H1 (cell line): ENCODE data around the gene TFDP1. TPM values are rescaled to one million over a fixed set of nuclear protein-coding genes. Genes with fewer than 3 reads are reported as not detected.

Experiments
- CTCF ChIA-PET: fragments of 300-600 bp; sonication (Branson Sonifier 250); formaldehyde crosslinking; loops from one replicate; lab custom pipeline; 2021; ENCODE audit not compliant: partially characterized antibody; lab: Charles Lee
- POLR2A ChIA-PET: fragments of 300-600 bp; sonication (Branson Sonifier 250); formaldehyde crosslinking; loops from one replicate; lab custom pipeline; 2021; ENCODE audit warnings: inconsistent platforms; ENCODE audit not compliant: partially characterized antibody; lab: Charles Lee
- DNase-seq, 2 experiments: peaks; one replicate each; pipeline versions ENCODE4 v3.0.0 to v3.0.0-alpha.2; 2010 to 2022; ENCODE audit warnings: low spot score in 2 of 2, low read depth in 1 of 2, mixed read lengths in 1 of 2
- FAIRE-seq: peaks from 2 replicates; lab custom pipeline; 2011; peaks lifted over from hg19 to GRCh38; lab: Jason Lieb, UNC
- H2AFZ ChIP-seq: 2 replicates; pipeline ENCODE4 v1.8.1; 2012; ENCODE audit warnings: low read length, inconsistent platforms
- H2AK5ac ChIP-seq: 2 replicates; pipeline ENCODE4 v1.6.1; 2013; ENCODE audit warnings: low read depth, low read length
- H2BK120ac ChIP-seq: replicated peaks from 2 replicates; pipeline ENCODE3; 2013; ENCODE audit warnings: low read depth, low read length, inconsistent platforms
- H2BK12ac ChIP-seq: 2 replicates; pipeline ENCODE4 v1.6.1; 2013; ENCODE audit warnings: low read depth, low read length
- H2BK15ac ChIP-seq: 2 replicates; pipeline ENCODE4 v1.6.1; 2013; ENCODE audit warnings: low read length
- H2BK20ac ChIP-seq: 2 replicates; pipeline ENCODE4 v1.6.1; 2013; ENCODE audit warnings: low read length
- H2BK5ac ChIP-seq: 2 replicates; pipeline ENCODE4 v1.6.1; 2013; ENCODE audit warnings: low read depth, low read length
- H3K14ac ChIP-seq: 2 replicates; pipeline ENCODE4 v1.6.1; 2013; ENCODE audit warnings: inconsistent platforms; ENCODE audit not compliant: insufficient read length
- H3K18ac ChIP-seq: 2 replicates; pipeline ENCODE4 v1.6.1; 2013; ENCODE audit warnings: low read length; ENCODE audit errors: extremely low read depth
- H3K23ac ChIP-seq: 2 replicates; pipeline ENCODE4 v1.6.1; 2013; ENCODE audit warnings: inconsistent platforms; ENCODE audit not compliant: insufficient read length
- H3K23me2 ChIP-seq: 2 replicates; pipeline ENCODE4 v1.6.1; 2013; ENCODE audit warnings: low read depth, low read length
- H3K27ac ChIP-seq: 2 replicates; pipeline ENCODE4 v1.6.1; 2011; ENCODE audit warnings: low read depth, low read length, inconsistent platforms
- H3K27me3 ChIP-seq, 4 experiments: replicated peaks in 1 of 4; 1 replicate in 1 of 4; 2 replicates in 3 of 4; pipeline versions ENCODE4 v1.6.1 to v1.8.1; 2011 to 2013; ENCODE audit warnings: low read length in 3 of 4, mild to moderate bottlenecking in 3 of 4, inconsistent platforms in 2 of 4, mixed read lengths in 2 of 4, moderate library complexity in 1 of 4; ENCODE audit not compliant: control insufficient read depth in 3 of 4, insufficient read depth in 3 of 4; ENCODE audit errors: extremely low read depth in 1 of 4
- H3K36me3 ChIP-seq, 4 experiments: 2 replicates each; pipeline versions ENCODE4 v1.6.1 to v1.8.1; 2011 to 2013; ENCODE audit warnings: mild to moderate bottlenecking in 4 of 4, low read length in 3 of 4, moderate library complexity in 2 of 4, control low read depth in 1 of 4, inconsistent platforms in 1 of 4; ENCODE audit not compliant: insufficient read depth in 4 of 4, control insufficient read depth in 2 of 4
- H3K4ac ChIP-seq: replicated peaks from 2 replicates; pipeline ENCODE3; 2013; ENCODE audit warnings: low read length, low read depth, mixed read lengths, inconsistent platforms; ENCODE audit not compliant: insufficient read length
- H3K4me1 ChIP-seq, 4 experiments: replicated peaks in 1 of 4; 1 replicate in 1 of 4; 2 replicates in 3 of 4; pipeline versions ENCODE4 v1.6.1 to v1.8.1; 2011 to 2013; ENCODE audit warnings: low read length in 3 of 4, inconsistent platforms in 2 of 4, mixed read lengths in 1 of 4; ENCODE audit not compliant: insufficient read depth in 4 of 4, control insufficient read depth in 3 of 4
- H3K4me2 ChIP-seq, 2 experiments: 2 replicates each; pipeline versions ENCODE4 v1.6.1 to v1.8.1; 2011 to 2013; ENCODE audit warnings: low read depth in 2 of 2, low read length in 2 of 2, control low read depth in 1 of 2, inconsistent platforms in 1 of 2, mild to moderate bottlenecking in 1 of 2; ENCODE audit not compliant: insufficient read depth in 1 of 2
- H3K4me3 ChIP-seq, 4 experiments: fragments of 200-600, 300-600 bp in 1 of 4; sonication (generic), shearing (Covaris generic), sonication (Bioruptor Twin) in 1 of 4; 2 replicates each; pipeline versions ENCODE4 v1.5.1 to v1.8.1; 2011 to 2016; ENCODE audit warnings: low read length in 4 of 4, low read depth in 3 of 4, control low read depth in 2 of 4, inconsistent platforms in 2 of 4, mild to moderate bottlenecking in 2 of 4, mixed read lengths in 1 of 4, moderate library complexity in 1 of 4; ENCODE audit not compliant: insufficient read depth in 2 of 4; ENCODE audit errors: extremely low read depth in 1 of 4
- H3K56ac ChIP-seq: replicated peaks from 2 replicates; pipeline ENCODE3; 2013; ENCODE audit warnings: low read depth, mild to moderate bottlenecking, mixed read lengths, low read length, inconsistent platforms; ENCODE audit not compliant: insufficient read length
- H3K79me1 ChIP-seq: 2 replicates; pipeline ENCODE4 v1.6.1; 2013; ENCODE audit warnings: low read depth, low read length, control low read depth
- H3K79me2 ChIP-seq, 2 experiments: 2 replicates each; pipeline versions ENCODE4 v1.6.1 to v1.8.1; 2012 to 2013; ENCODE audit warnings: low read length in 2 of 2, mild to moderate bottlenecking in 2 of 2, inconsistent platforms in 1 of 2; ENCODE audit not compliant: insufficient read depth in 2 of 2, control insufficient read depth in 1 of 2
- H3K9ac ChIP-seq, 4 experiments: replicated peaks in 1 of 4; 1 replicate in 1 of 4; 2 replicates in 3 of 4; pipeline versions ENCODE4 v1.6.1 to v1.8.1; 2011 to 2013; ENCODE audit warnings: low read depth in 3 of 4, low read length in 3 of 4, control low read depth in 2 of 4, mild to moderate bottlenecking in 2 of 4, moderate library complexity in 2 of 4, inconsistent platforms in 1 of 4; ENCODE audit errors: extremely low read depth in 1 of 4
- H3K9me3 ChIP-seq, 2 experiments: 2 replicates each; pipeline versions ENCODE4 v1.6.1 to v1.8.1; 2012 to 2013; ENCODE audit warnings: mild to moderate bottlenecking in 2 of 2, moderate library complexity in 2 of 2, control low read depth in 1 of 2, inconsistent platforms in 1 of 2, low read depth in 1 of 2, low read length in 1 of 2, mixed read lengths in 1 of 2; ENCODE audit not compliant: insufficient read depth in 2 of 2
- H4K20me1 ChIP-seq, 2 experiments: replicated peaks in 1 of 2; 2 replicates each; pipeline versions ENCODE3 to v1.8.1; 2011 to 2013; ENCODE audit warnings: inconsistent platforms in 2 of 2, low read length in 2 of 2, mild to moderate bottlenecking in 1 of 2; ENCODE audit not compliant: insufficient read depth in 2 of 2, control insufficient read depth in 1 of 2
- H4K5ac ChIP-seq: 2 replicates; pipeline ENCODE4 v1.6.1; 2013; ENCODE audit warnings: low read length, low read depth, mixed read lengths, inconsistent platforms; ENCODE audit not compliant: insufficient read length
- H4K8ac ChIP-seq: 2 replicates; pipeline ENCODE4 v1.8.0; 2013; ENCODE audit warnings: mild to moderate bottlenecking, moderate library complexity, low read length, inconsistent platforms; ENCODE audit not compliant: insufficient read depth; ENCODE audit errors: extremely low read depth
- H4K91ac ChIP-seq: replicated peaks from 2 replicates; pipeline ENCODE3; 2013; ENCODE audit warnings: low read length, mixed read lengths, inconsistent platforms; ENCODE audit not compliant: insufficient read length
- CBX5 ChIP-seq: fragments of 300-800, 300-1000 bp; sonication (generic); IDR thresholded peaks from 2 replicates; pipeline ENCODE4 v1.7.1; 2016; ENCODE audit warnings: antibody characterized with exemption, low read length, low read depth
- GABPA ChIP-seq: IDR thresholded peaks from 2 replicates; pipeline ENCODE4 v1.6.1; 2011; ENCODE audit warnings: mild to moderate bottlenecking, low read length, moderate library complexity, borderline replicate concordance; ENCODE audit not compliant: insufficient read depth
- KDM1A ChIP-seq: fragments of 200-600, 300-600 bp; sonication (generic); IDR thresholded peaks from 2 replicates; pipeline ENCODE4 v1.7.1; 2016; ENCODE audit warnings: mild to moderate bottlenecking, low read length, borderline replicate concordance
- KDM5A ChIP-seq: fragments of 200-600 bp; IDR thresholded peaks from 2 replicates; pipeline ENCODE4 v1.7.1; 2012; ENCODE audit warnings: mild to moderate bottlenecking, low read length, inconsistent platforms, mixed read lengths
- PHF8 ChIP-seq: fragments of 200-600 bp; sonication (generic); conservative IDR thresholded peaks from 2 replicates; pipeline ENCODE4 v1.7.1; 2012; ENCODE audit warnings: low read depth, mild to moderate bottlenecking, inconsistent platforms, low read length, moderate library complexity
- RNF2 ChIP-seq: fragments of 200-900, 300-1000 bp; sonication (generic); IDR thresholded peaks from 2 replicates; pipeline ENCODE4 v1.7.1; 2016; ENCODE audit warnings: borderline replicate concordance, low read depth, mild to moderate bottlenecking, antibody characterized with exemption, low read length; ENCODE audit not compliant: poor library complexity, severe bottlenecking; ENCODE audit errors: missing control alignments
- RXRA ChIP-seq: IDR thresholded peaks from 2 replicates; pipeline ENCODE4 v1.6.1; 2011; ENCODE audit warnings: low read depth, mild to moderate bottlenecking, low read length, moderate library complexity; ENCODE audit not compliant: insufficient read depth
- SP4 ChIP-seq: IDR thresholded peaks from 2 replicates; pipeline ENCODE4 v1.6.1; 2012; ENCODE audit warnings: low read length, inconsistent platforms
- TAF7 ChIP-seq: optimal IDR thresholded peaks from 2 replicates; pipeline ENCODE3; 2011; ENCODE audit warnings: low read depth, mild to moderate bottlenecking, inconsistent platforms, low read length, moderate library complexity, borderline replicate concordance
- WGBS, 2 experiments: shearing (Covaris generic) in 1 of 2; methylation state at CpG; one replicate each; pipeline versions ENCODE4 v1.1.6 to v1.1.7; 2013 to 2015; ENCODE audit warnings: low lambda C conversion rate in 2 of 2, mixed read lengths in 2 of 2, inconsistent platforms in 1 of 2, low coverage in 1 of 2, missing lambda C conversion rate in 1 of 2; ENCODE audit not compliant: insufficient replicate concordance in 2 of 2, insufficient coverage in 1 of 2, insufficient read length in 1 of 2; ENCODE audit errors: extremely low coverage in 1 of 2, missing lambda C conversion rate in 1 of 2; 5-methylcytosine and 5-hydroxymethylcytosine counted together
- polyA plus RNA-seq, 7 experiments: library from polyadenylated mRNA; depleted of rRNA in 3 of 7; stranded (reverse) in 5 of 7; unstranded in 2 of 7; fragments of >200 nt in 5 of 7; fragments of 200-250 nt in 2 of 7; gene quantifications; 1 replicate in 5 of 7; 2 replicates in 1 of 7; 4 replicates in 1 of 7; pipeline versions ENCODE4 v1.2.1 to v1.2.3, GENCODE V29; 2011 to 2013; ENCODE audit warnings: missing spikeins in 2 of 7, mixed read lengths in 2 of 7
- total RNA-seq: library from RNA; stranded (reverse); fragmentation: NEBNext Ultra II Directional; extraction: Animal tissue kit (Norgen Biotek cat#: 25700); gene quantifications from 2 replicates; pipeline ENCODE4 v1.2.1, GENCODE V29; 2021
- TF ChIP-seq, protein P1 (sequence below): IDR thresholded peaks from 2 replicates; pipeline ENCODE4 v1.6.1; 2012; ENCODE audit warnings: inconsistent platforms
- TF ChIP-seq, protein P2 (sequence below): IDR thresholded peaks from 2 replicates; pipeline ENCODE4 v1.6.1; 2012; ENCODE audit warnings: low read length, inconsistent platforms

The TFDP1 gene
- total and polyA plus RNA-seq, 2 of the 8 experiments (the other 6 are each of a cell fraction or from before 2014, with no cell fraction given) = 43.6 to 81.9 TPM

DNA sequence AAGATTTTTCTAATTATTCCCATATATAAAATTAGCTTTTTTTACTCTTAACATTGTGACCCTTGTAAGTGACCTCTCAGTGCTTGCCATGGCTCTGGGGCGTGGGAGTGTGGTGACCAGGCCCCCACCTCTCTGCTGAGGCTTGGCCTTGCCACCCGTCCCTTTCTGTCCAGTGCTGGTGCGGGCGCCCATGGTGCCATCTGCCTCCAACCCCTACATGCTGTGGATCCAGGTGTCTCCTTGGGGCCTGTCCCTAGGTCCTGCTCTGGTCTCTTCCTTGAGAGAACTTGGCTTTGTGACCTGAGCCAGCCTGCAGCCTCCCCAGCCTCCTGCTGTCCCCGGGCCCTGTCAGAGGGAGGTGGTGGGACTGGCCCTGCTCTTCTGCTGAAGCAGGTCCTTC is 27.4 kb downstream of the TFDP1 start:
- Histone ChIP-seq H2AK5ac (no peak overlapping the region), H3K56ac (no peak overlapping the region), H2BK15ac (no peak overlapping the region), H3K4me2 (no peak overlapping the region), H3K9ac (no peak overlapping the region), H3K27me3 (no peaks in the 10 kb centered on the region; a peak in 1 of 7 replicates), H3K36me3 (peaks cover 2 to 13% (median 4%) of the 10 kb centered on the region in 4 experiments; a peak in 4 of 8 replicates), H3K4me3 (no peak overlapping the region), H2BK12ac (no peak overlapping the region), H3K23ac (no peak overlapping the region), H4K20me1 (peaks cover 2 to 29% of the 10 kb centered on the region in 2 experiments), H2AFZ (no peak overlapping the region), H3K4me1 (peaks cover 2 to 9% (median 8%) of the 10 kb centered on the region in 4 experiments), H4K8ac (no peak overlapping the region), H3K9me3 (no peaks in the 10 kb centered on the region), H3K23me2 (peaks cover 10% of the 10 kb centered on the region), H4K5ac (no peak overlapping the region), H3K18ac (no peak overlapping the region), H2BK5ac (no peak overlapping the region), H4K91ac (no peak overlapping the region), H3K27ac (no peak overlapping the region), H2BK20ac (no peak overlapping the region), H3K4ac (no peak overlapping the region), H3K79me1 (peaks cover 40% of the 10 kb centered on the region), H3K79me2 (peaks cover 7 to 77% of the 10 kb centered on the region in 2 experiments), H3K14ac (no peak overlapping the region), H2BK120ac (no peak overlapping the region)
- no peak for FAIRE-seq
- 94% methylated on average over 5 of the region's 5 CpGs; no CpG with 5 or more reads in 1 of the 2 experiments for WGBS, 2 experiments
- no peak for DNase-seq
- CTCF ChIA-PET = interaction anchor here (0.7 to 1.3 kb wide), 2 partner anchors 9 to 26 kb away, joined by 3 to 5 read pairs; no protein-coding TSS in a partner anchor
- POLR2A ChIA-PET = interaction anchor here (1.2 to 2.1 kb wide), 3 partner anchors 9 to 22 kb away, joined by 3 to 6 read pairs (median 6); no protein-coding TSS in a partner anchor
- no peak for TF ChIP-seq KDM5A
- TF ChIP-seq GABPA = no peak
- TF ChIP-seq RXRA = no peak
- no peak for TF ChIP-seq TAF7
- TF ChIP-seq KDM1A = no peak
- no peak for TF ChIP-seq PHF8
- TF ChIP-seq, protein P1, sequence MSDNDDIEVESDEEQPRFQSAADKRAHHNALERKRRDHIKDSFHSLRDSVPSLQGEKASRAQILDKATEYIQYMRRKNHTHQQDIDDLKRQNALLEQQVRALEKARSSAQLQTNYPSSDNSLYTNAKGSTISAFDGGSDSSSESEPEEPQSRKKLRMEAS = no peak
- TF ChIP-seq, protein P2, sequence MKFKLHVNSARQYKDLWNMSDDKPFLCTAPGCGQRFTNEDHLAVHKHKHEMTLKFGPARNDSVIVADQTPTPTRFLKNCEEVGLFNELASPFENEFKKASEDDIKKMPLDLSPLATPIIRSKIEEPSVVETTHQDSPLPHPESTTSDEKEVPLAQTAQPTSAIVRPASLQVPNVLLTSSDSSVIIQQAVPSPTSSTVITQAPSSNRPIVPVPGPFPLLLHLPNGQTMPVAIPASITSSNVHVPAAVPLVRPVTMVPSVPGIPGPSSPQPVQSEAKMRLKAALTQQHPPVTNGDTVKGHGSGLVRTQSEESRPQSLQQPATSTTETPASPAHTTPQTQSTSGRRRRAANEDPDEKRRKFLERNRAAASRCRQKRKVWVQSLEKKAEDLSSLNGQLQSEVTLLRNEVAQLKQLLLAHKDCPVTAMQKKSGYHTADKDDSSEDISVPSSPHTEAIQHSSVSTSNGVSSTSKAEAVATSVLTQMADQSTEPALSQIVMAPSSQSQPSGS = no peak
- TF ChIP-seq CBX5 = no peak
- no peak for TF ChIP-seq RNF2
- no peak for TF ChIP-seq SP4
